B cell (primary cell): ENCODE data around the gene JUNB. TPM values are rescaled to one million over a fixed set of nuclear protein-coding genes. Genes with fewer than 3 reads are reported as not detected.
A peak's percentile ranks its signal among the peaks of the same experiment; 100 is the strongest.

Source experiments
- ATAC-seq: fragments of 200-7000 bp; cut with Tn5 transposase; one replicate; pipeline ENCODE4 v1.10.0; 2021; ENCODE audit warnings: low read depth, mild to moderate bottlenecking, moderate number of reproducible peaks, moderate library complexity
- CTCF ChIA-PET: fragments of 350-600 bp; sonication (Branson Sonifier 250); formaldehyde crosslinking; loops from one replicate; lab custom pipeline; 2021; ENCODE audit warnings: antibody characterized with exemption, inconsistent platforms; lab: Charles Lee
- POLR2A ChIA-PET: fragments of 350-600 bp; sonication (Branson Sonifier 250); formaldehyde crosslinking; loops from one replicate; lab custom pipeline; 2021; ENCODE audit warnings: antibody characterized with exemption; lab: Charles Lee
- DNase-seq: peaks from one replicate; pipeline ENCODE4 v3.0.0; 2013
- H2AFZ ChIP-seq: 2 replicates; pipeline ENCODE4 v1.6.1; 2012; ENCODE audit warnings: mild to moderate bottlenecking, low read depth, low read length; ENCODE audit not compliant: insufficient read depth, poor library complexity, severe bottlenecking
- H3K27ac ChIP-seq, 2 donors: 1 replicate in 1 of 2; 2 replicates in 1 of 2; pipeline ENCODE4 v1.5.1; 2012 to 2013; ENCODE audit warnings: low read length in 2 of 2, mild to moderate bottlenecking in 2 of 2, moderate library complexity in 1 of 2
- H3K27me3 ChIP-seq, 4 experiments: fragments of 200-600 bp in 1 of 4; sonication (generic) in 1 of 4; replicated peaks in 1 of 4; 1 replicate in 2 of 4; 2 replicates in 2 of 4; pipeline versions ENCODE4 v1.6.1 to v1.7.0; 2013 to 2016; ENCODE audit warnings: low read length in 3 of 4, mild to moderate bottlenecking in 2 of 4, mixed read lengths in 1 of 4, moderate library complexity in 1 of 4; ENCODE audit not compliant: insufficient read depth in 4 of 4, control insufficient read depth in 3 of 4; ENCODE audit errors: control extremely low read depth in 1 of 4
- H3K36me3 ChIP-seq, 2 experiments: replicated peaks in 1 of 2; 1 replicate in 1 of 2; 2 replicates in 1 of 2; pipeline versions ENCODE4 v1.6.1 to v1.7.1; 2013; ENCODE audit warnings: low read length in 1 of 2; ENCODE audit not compliant: insufficient read depth in 2 of 2, control insufficient read depth in 1 of 2; ENCODE audit errors: control extremely low read depth in 1 of 2, extremely low read depth in 1 of 2
- H3K4me1 ChIP-seq, 2 donors: fragments of 200-600 bp in 1 of 2; sonication (generic) in 1 of 2; 1 replicate in 1 of 2; 2 replicates in 1 of 2; pipeline versions ENCODE4 v1.5.1 to v1.6.1; 2013 to 2017; ENCODE audit warnings: low read length in 2 of 2; ENCODE audit not compliant: control insufficient read depth in 2 of 2, insufficient read depth in 2 of 2
- H3K4me2 ChIP-seq: replicated peaks from 2 replicates; pipeline ENCODE3; 2012; ENCODE audit warnings: mild to moderate bottlenecking, low read depth, low read length; ENCODE audit not compliant: poor library complexity, severe bottlenecking
- H3K4me3 ChIP-seq, 5 experiments: fragments of 200-600 bp in 1 of 5; sonication (generic) in 1 of 5; 1 replicate in 3 of 5; 2 replicates in 2 of 5; pipeline versions ENCODE4 v1.5.1 to v1.7.0; 2011 to 2016; ENCODE audit warnings: low read length in 4 of 5, mild to moderate bottlenecking in 4 of 5, low read depth in 2 of 5, control low read depth in 1 of 5, moderate library complexity in 1 of 5; ENCODE audit not compliant: insufficient read depth in 1 of 5; ENCODE audit errors: control extremely low read depth in 1 of 5, extremely low read depth in 1 of 5
- H3K79me2 ChIP-seq: fragments of 200-600 bp; sonication (generic); one replicate; pipeline ENCODE4 v1.6.0; 2016; ENCODE audit warnings: low read length; ENCODE audit not compliant: control insufficient read depth, insufficient read depth
- H3K9ac ChIP-seq: fragments of 200-600 bp; sonication (generic); 2 replicates; pipeline ENCODE4 v1.6.1; 2017; ENCODE audit warnings: mild to moderate bottlenecking, low read length, moderate library complexity
- H3K9me3 ChIP-seq, 3 donors: one replicate each; pipeline versions ENCODE4 v1.6.1 to v1.7.1; 2013; ENCODE audit warnings: low read length in 2 of 3; ENCODE audit not compliant: control insufficient read depth in 2 of 3, insufficient read depth in 1 of 3; ENCODE audit errors: control extremely low read depth in 1 of 3
- H4K20me1 ChIP-seq: 2 replicates; pipeline ENCODE4 v1.6.0; 2012; ENCODE audit warnings: mild to moderate bottlenecking, low read length; ENCODE audit not compliant: insufficient read depth, control insufficient read depth, poor library complexity, severe bottlenecking
- H3K27ac Mint-ChIP-seq: one replicate; pipeline ENCODE4 v1.8.0; 2021; ENCODE audit warnings: mixed read lengths
- H3K27me3 Mint-ChIP-seq: one replicate; pipeline ENCODE4 v1.8.0; 2021; ENCODE audit warnings: mixed read lengths
- H3K4me1 Mint-ChIP-seq: one replicate; pipeline ENCODE4 v1.8.0; 2021; ENCODE audit warnings: mixed read lengths
- H3K4me3 Mint-ChIP-seq: one replicate; pipeline ENCODE4 v1.8.0; 2021; ENCODE audit warnings: mixed read lengths
- H3K9me3 Mint-ChIP-seq: one replicate; pipeline ENCODE4 v1.8.0; 2022; ENCODE audit warnings: mixed read lengths; ENCODE audit not compliant: insufficient read depth
- EZH2 ChIP-seq: IDR thresholded peaks from 2 replicates; pipeline ENCODE4 v1.6.1; 2012; ENCODE audit warnings: borderline replicate concordance, low read depth, mild to moderate bottlenecking, moderate library complexity, low read length; ENCODE audit not compliant: insufficient read depth, poor library complexity, severe bottlenecking
- WGBS: methylation state at CpG from one replicate; pipeline ENCODE4 v1.1.5; 2013; ENCODE audit warnings: missing lambda C conversion rate; ENCODE audit not compliant: insufficient coverage; 5-methylcytosine and 5-hydroxymethylcytosine counted together
- intact Hi-C: fragments of 100-400 bp; cut with micrococcal nuclease; formaldehyde crosslinking; loops from one replicate; pipeline ENCODE4 v1.10.0; 2022
- polyA plus RNA-seq: library from polyadenylated mRNA; depleted of rRNA; stranded (reverse); fragments of >200 nt; gene quantifications from 2 replicates; pipeline ENCODE4 v1.2.3, GENCODE V29; 2012
- total RNA-seq, 2 donors: library from RNA; stranded (reverse); fragments of 120-200 nt in 1 of 2; gene quantifications; 1 replicate in 1 of 2; 2 replicates in 1 of 2; pipeline versions ENCODE4 v1.2.3 to v1.2.4, GENCODE V29; 2013 to 2022
- TF ChIP-seq, protein P1 (sequence below): fragments of 200-600 bp; IDR thresholded peaks from one replicate; pipeline ENCODE4 v1.8.0; 2022; ENCODE audit warnings: antibody characterized with exemption, mild to moderate bottlenecking

Gene JUNB
- total and polyA plus RNA-seq, 2 donors (not counting 1 experiment from before 2014, with no cell fraction given) = 206 to 4,055 TPM

DNA sequence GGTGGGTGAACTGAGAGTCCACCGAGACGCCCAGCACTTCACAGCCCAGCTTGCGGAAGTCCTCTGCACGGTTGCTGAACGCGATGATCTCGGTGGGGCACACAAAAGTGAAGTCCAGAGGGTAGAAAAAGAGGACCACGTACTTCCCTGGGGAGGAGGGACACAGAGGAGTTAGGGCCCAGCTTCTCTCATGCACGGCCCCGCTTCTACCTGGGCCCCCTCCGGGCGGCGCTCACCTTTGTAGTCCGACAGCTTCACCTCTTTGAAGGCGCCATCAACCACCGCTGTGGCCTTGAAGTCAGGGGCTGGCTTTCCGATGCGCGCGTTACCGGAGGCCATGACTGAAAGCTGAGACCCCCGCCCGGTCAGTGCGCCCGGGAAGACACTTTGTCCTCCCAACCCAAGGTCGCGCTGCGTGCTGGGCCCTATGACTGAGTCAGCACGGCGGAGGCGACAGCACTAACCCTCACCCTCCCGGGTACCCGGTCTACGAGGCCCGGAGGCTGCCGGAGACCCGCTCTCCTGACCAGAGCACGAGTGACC is 9.7 kb downstream of the JUNB start:
- DNase-seq (no peak), ATAC-seq (no peak)
- intact Hi-C loops = no loop called here
- CTCF ChIA-PET = interaction anchor here (0.8 to 17.9 kb wide), 4 partner anchors 8 to 296 kb away, joined by 3 to 1147 read pairs (median 4); partner anchors contain the start of genes HOOK2 and JUNB
- POLR2A ChIA-PET = interaction anchor here (0.6 to 1.9 kb wide), 3 partner anchors 10 to 104 kb away, joined by 4 to 10 read pairs (median 5); partner anchors contain the start of gene JUNB
- H2AFZ ChIP-seq = peak overlapping the region; percentile 87
- H4K20me1 ChIP-seq = no peaks in the 10 kb centered on the region
- peaks cover 0 to 2% (median 0%) of the 10 kb centered on the region in 3 donors for H3K9me3 ChIP-seq
- Mint-ChIP-seq H3K4me3 (peak overlapping the region; percentile 88), H3K4me1 (peaks cover 27% of the 10 kb centered on the region), H3K9me3 (no peaks in the 10 kb centered on the region), H3K27me3 (peaks cover 3% of the 10 kb centered on the region), H3K27ac (peak overlapping the region; percentile 29)
- peaks cover 0 to 3% of the 10 kb centered on the region in 2 experiments for H3K36me3 ChIP-seq
- no peak for TF ChIP-seq EZH2
- TF ChIP-seq, protein P1, sequence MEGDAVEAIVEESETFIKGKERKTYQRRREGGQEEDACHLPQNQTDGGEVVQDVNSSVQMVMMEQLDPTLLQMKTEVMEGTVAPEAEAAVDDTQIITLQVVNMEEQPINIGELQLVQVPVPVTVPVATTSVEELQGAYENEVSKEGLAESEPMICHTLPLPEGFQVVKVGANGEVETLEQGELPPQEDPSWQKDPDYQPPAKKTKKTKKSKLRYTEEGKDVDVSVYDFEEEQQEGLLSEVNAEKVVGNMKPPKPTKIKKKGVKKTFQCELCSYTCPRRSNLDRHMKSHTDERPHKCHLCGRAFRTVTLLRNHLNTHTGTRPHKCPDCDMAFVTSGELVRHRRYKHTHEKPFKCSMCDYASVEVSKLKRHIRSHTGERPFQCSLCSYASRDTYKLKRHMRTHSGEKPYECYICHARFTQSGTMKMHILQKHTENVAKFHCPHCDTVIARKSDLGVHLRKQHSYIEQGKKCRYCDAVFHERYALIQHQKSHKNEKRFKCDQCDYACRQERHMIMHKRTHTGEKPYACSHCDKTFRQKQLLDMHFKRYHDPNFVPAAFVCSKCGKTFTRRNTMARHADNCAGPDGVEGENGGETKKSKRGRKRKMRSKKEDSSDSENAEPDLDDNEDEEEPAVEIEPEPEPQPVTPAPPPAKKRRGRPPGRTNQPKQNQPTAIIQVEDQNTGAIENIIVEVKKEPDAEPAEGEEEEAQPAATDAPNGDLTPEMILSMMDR = no peak
- no peaks in the 10 kb centered on the region for H3K27me3 ChIP-seq
- peak overlapping the region; percentile 87 for H3K9ac ChIP-seq
- peak overlapping the region; percentile 32 to 87 (median 83) for H3K4me3 ChIP-seq
- peaks cover 23 to 33% of the 10 kb centered on the region in 2 donors for H3K4me1 ChIP-seq
- peak overlapping the region; percentile 100 for H3K4me2 ChIP-seq
- 22% methylated on average over 38 of the region's 38 CpGs for WGBS
- peaks cover 8% of the 10 kb centered on the region for H3K79me2 ChIP-seq
- peak overlapping the region in 1 of 2 donors; percentile 60 for H3K27ac ChIP-seq
